ENCODE data around the gene GARNL3. TPM values are rescaled to one million over a fixed set of nuclear protein-coding genes. Genes with fewer than 3 reads are reported as not detected.

Gene GARNL3
- total and polyA plus RNA-seq, 7 donors = 1.2 to 4.8 (median 2.2) TPM

- no peak for TF ChIP-seq CTCF (IDR thresholded peaks at IDR 0.05)
- DNase-seq (no peak), ATAC-seq (no peak)
- WGBS, 3 donors = 82 to 88% (median 83%) methylated on average over 13 of the region's 13 CpGs
- peaks cover 0 to 37% of the 10 kb centered on the region in 2 donors for H3K36me3 ChIP-seq (ENCODE audit: insufficient read depth in 1 of 2, low read depth in 1 of 2)
- peaks cover 13% of the 10 kb centered on the region for H3K4me1 ChIP-seq
- peak overlapping the region; percentile 94 for H3K4me3 ChIP-seq
- no peaks in the 10 kb centered on the region for H3K9me3 ChIP-seq
- H3K27me3 ChIP-seq (ENCODE audit: insufficient read depth in 3 of 3, low read length in 2 of 3) = no peaks in the 10 kb centered on the region
- no peak overlapping the region for H3K27ac ChIP-seq
- intact Hi-C loops (cut with DNase I) = loop anchor here (5.0 to 10.0 kb wide), 2 partner anchors 114 to 182 kb away; no protein-coding TSS in a partner anchor
Measured at GRCh38 chr9:127398715-127399400, 134.3 kb downstream of the GARNL3 start.

- H3K9me3 ChIP-seq = no peaks in the 10 kb centered on the region
- WGBS, 3 donors = 95 to 96% (median 96%) methylated on average over 14 of the region's 14 CpGs
- H3K27ac ChIP-seq = no peak overlapping the region
- ATAC-seq (no peak), DNase-seq (no peak)
- TF ChIP-seq CTCF (IDR thresholded peaks at IDR 0.05) = no peak
- peaks cover 0 to 47% of the 10 kb centered on the region in 2 donors for H3K36me3 ChIP-seq (ENCODE audit: insufficient read depth in 1 of 2, low read depth in 1 of 2)
- peaks cover 13% of the 10 kb centered on the region for H3K4me1 ChIP-seq
- intact Hi-C loops (cut with DNase I) = loop anchor here (5.0 to 10.0 kb wide), 2 partner anchors 115 to 183 kb away; no protein-coding TSS in a partner anchor
- no peaks in the 10 kb centered on the region for H3K27me3 ChIP-seq (ENCODE audit: insufficient read depth in 3 of 3, low read length in 2 of 3)
- H3K4me3 ChIP-seq = no peak overlapping the region
Measured at GRCh38 chr9:127399736-127400269, 135.2 kb downstream of the GARNL3 start.

GRCh38 chr9:127402401-127403090 lies 138.0 kb downstream of the GARNL3 start:
- no peak for TF ChIP-seq CTCF (IDR thresholded peaks at IDR 0.05)
- intact Hi-C loops (cut with DNase I) = no loop called here
- ATAC-seq (no peak), DNase-seq (no peak)
- peaks cover 0 to 66% of the 10 kb centered on the region in 2 donors for H3K36me3 ChIP-seq (ENCODE audit: insufficient read depth in 1 of 2, low read depth in 1 of 2)
- WGBS, 3 donors = 82 to 87% (median 84%) methylated on average over 18 of the region's 18 CpGs
- H3K4me3 ChIP-seq = no peak overlapping the region
- no peaks in the 10 kb centered on the region for H3K9me3 ChIP-seq
- H3K27ac ChIP-seq = no peak overlapping the region
- H3K4me1 ChIP-seq = peaks cover 13% of the 10 kb centered on the region
- H3K27me3 ChIP-seq (ENCODE audit: insufficient read depth in 3 of 3, low read length in 2 of 3) = no peaks in the 10 kb centered on the region

- Histone ChIP-seq H3K4me1 (peaks cover 4% of the 10 kb centered on the region), H3K27me3 (ENCODE audit: insufficient read depth in 3 of 3, low read length in 2 of 3) (no peaks in the 10 kb centered on the region), H3K27ac (no peak overlapping the region), H3K4me3 (no peak overlapping the region), H3K9me3 (no peaks in the 10 kb centered on the region), H3K36me3 (ENCODE audit: insufficient read depth in 1 of 2, low read depth in 1 of 2) (peaks cover 0 to 76% of the 10 kb centered on the region in 2 donors)
- intact Hi-C loops (cut with DNase I) = no loop called here
- no peak for ATAC-seq
- 88 to 93% (median 89%) methylated on average over 17 to 21 of the region's 22 CpGs for WGBS, 3 donors
- no peak for DNase-seq
- no peak for TF ChIP-seq CTCF (IDR thresholded peaks at IDR 0.05)
Measured at GRCh38 chr9:127403507-127404192, 139.1 kb downstream of the GARNL3 start.

Data from psoas muscle (tissue), 8 donors.